AG09309 (cell line): ENCODE measurements around the gene LY6G6F.

Source experiments
- DNase-seq: peaks from one replicate; pipeline ENCODE4 v3.0.0-alpha.2; 2010; ENCODE audit warnings: low read depth
- H3K4me3 ChIP-seq: 2 replicates; pipeline ENCODE4 v1.5.1; 2011; ENCODE audit warnings: mild to moderate bottlenecking, low read depth, low read length, moderate library complexity; ENCODE audit not compliant: control insufficient read depth
- CTCF ChIP-seq: IDR thresholded peaks from 2 replicates; pipeline ENCODE4 v1.5.1; 2011; ENCODE audit warnings: mild to moderate bottlenecking, low read depth, low read length, inconsistent platforms; ENCODE audit not compliant: insufficient read depth, control insufficient read depth; ENCODE audit errors: missing control alignments

LY6G6F gene

GRCh38 chr6:31720196-31720770 lies 13.6 kb downstream of the LY6G6F start:
- TF ChIP-seq CTCF, result no peak
- no peak overlapping the region for H3K4me3 ChIP-seq
- DNase-seq, result no peak

GRCh38 chr6:31721351-31722020 lies 14.8 kb downstream of the LY6G6F start, which contains the start of gene LY6G6C:
Gene LY6G6C (minus strand): TSS chr6:31721746. CDS start chr6:31721679, 67 bp downstream.
- H3K4me3 ChIP-seq, result no peak within 1 kb of the TSS
- no peak for TF ChIP-seq CTCF
- no peak for DNase-seq

GRCh38 chr6:31722173-31722572 lies 15.5 kb downstream of the LY6G6F start:
- DNase-seq, result no peak
- H3K4me3 ChIP-seq, result no peak overlapping the region
- no peak for TF ChIP-seq CTCF

GRCh38 chr6:31723245-31723979 lies 16.7 kb downstream of the LY6G6F start, which contains the start of gene MPIG6B:
Gene MPIG6B (plus strand): TSS chr6:31723373. CDS start chr6:31723384, 11 bp downstream.
- TF ChIP-seq CTCF, result no peak
- no peak within 1 kb of the TSS for H3K4me3 ChIP-seq
- DNase-seq, result no peak

GRCh38 chr6:31723980-31724691 lies 17.5 kb downstream of the LY6G6F start:
- no peak overlapping the region for H3K4me3 ChIP-seq
- no peak for DNase-seq
- no peak for TF ChIP-seq CTCF
